Measurements from ENCODE around the gene ERFE.

DNA sequence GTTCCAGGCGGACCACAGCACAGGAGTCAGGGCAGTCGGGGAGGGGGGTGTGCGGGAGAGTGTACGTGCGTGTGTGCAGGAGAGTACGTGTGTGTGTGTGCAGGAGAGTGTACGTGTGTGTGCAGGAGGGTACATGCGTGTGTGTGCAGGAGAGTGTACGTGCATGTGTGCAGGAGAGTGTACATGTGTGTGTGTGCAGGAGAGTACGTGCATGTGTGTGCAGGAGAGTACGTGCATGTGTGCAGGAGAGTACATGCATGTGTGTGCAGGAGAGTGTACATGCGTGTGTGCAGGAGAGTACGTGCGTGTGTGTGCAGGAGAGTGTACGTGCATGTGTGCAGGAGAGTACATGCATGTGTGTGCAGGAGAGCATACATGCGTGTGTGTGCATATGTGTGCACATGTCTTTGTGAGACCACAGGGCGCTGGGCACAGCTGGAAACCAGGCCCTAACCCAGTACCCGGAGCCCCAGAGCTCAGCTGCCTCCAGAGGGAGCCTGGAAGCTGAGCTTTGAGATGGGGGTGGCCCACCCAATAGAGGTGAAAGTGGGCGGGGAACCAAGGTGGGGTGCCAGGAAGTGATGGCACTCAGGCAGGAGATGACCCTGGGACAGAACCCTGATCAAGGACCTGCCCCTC is 34.2 kb upstream of the ERFE start:
- TF ChIP-seq POLR2A (IDR thresholded peaks at IDR 0.05; ENCODE audit: low read length) (no peak), GATA1 (IDR thresholded peaks at IDR 0.05; ENCODE audit: low read depth, low read length) (no peak)
